GM23338 (cell line): Measurements from ENCODE around the gene ZFHX3. TPM values are rescaled to one million over a fixed set of nuclear protein-coding genes. Genes with fewer than 3 reads are reported as not detected.

Source experiments
- CREB1 ChIP-seq: fragments of 250-450 bp; sonication (Bioruptor Pico); IDR thresholded peaks from 2 replicates; pipeline ENCODE4 v1.5.0; 2020; ENCODE audit warnings: low read depth, mild to moderate bottlenecking, moderate library complexity
- EZH2 ChIP-seq: fragments of 200-600 bp; sonication (generic); IDR thresholded peaks from one replicate; pipeline ENCODE4 v1.8.0; 2017; ENCODE audit warnings: antibody characterized with exemption, mild to moderate bottlenecking, low read depth; ENCODE audit not compliant: unreplicated experiment
- EZH2phosphoT487 ChIP-seq: fragments of 200-600 bp; sonication (generic); IDR thresholded peaks from one replicate; pipeline ENCODE4 v1.8.1; 2018; ENCODE audit warnings: antibody characterized with exemption; ENCODE audit not compliant: unreplicated experiment
- JUNB ChIP-seq: IDR thresholded peaks from one replicate; pipeline ENCODE4 v1.6.1; 2016; ENCODE audit warnings: antibody characterized with exemption; ENCODE audit not compliant: unreplicated experiment
- NANOG ChIP-seq: IDR thresholded peaks from 2 replicates; pipeline ENCODE4 v1.6.1; 2016; ENCODE audit warnings: antibody characterized with exemption, borderline replicate concordance
- POLR2AphosphoS5 ChIP-seq: IDR thresholded peaks from 2 replicates; pipeline ENCODE4 v1.6.1; 2016; ENCODE audit warnings: antibody characterized with exemption, low read depth
- STAT1 ChIP-seq: IDR thresholded peaks from one replicate; pipeline ENCODE4 v1.6.1; 2016; ENCODE audit warnings: antibody characterized with exemption; ENCODE audit not compliant: unreplicated experiment
- ZNF114 ChIP-seq: fragments of 250-450 bp; sonication (Bioruptor Pico); IDR thresholded peaks from 2 replicates; pipeline ENCODE4 v1.5.0; 2020; ENCODE audit warnings: mild to moderate bottlenecking, moderate library complexity
- ZNF331 ChIP-seq: fragments of 250-450 bp; sonication (Bioruptor Pico); IDR thresholded peaks from 2 replicates; pipeline ENCODE4 v1.5.0; 2020; ENCODE audit warnings: low read depth, mild to moderate bottlenecking, moderate library complexity
- polyA plus RNA-seq: library from polyadenylated mRNA; unstranded; fragments of >200 nt; fragmentation: Nextera tagmentation; extraction: Ambion mirVana; gene quantifications from 2 replicates; pipeline ENCODE4 v1.2.1, GENCODE V29; 2016
- total RNA-seq: library from RNA; depleted of rRNA; stranded (reverse); fragments of >200 nt; shearing (Covaris generic); gene quantifications from 2 replicates; pipeline ENCODE4 v1.2.3, GENCODE V29; 2014
- TF ChIP-seq, protein P1 (sequence below), 2 experiments: fragments of 200-600 bp in 1 of 2; sonication (generic) in 1 of 2; conservative IDR thresholded peaks; 2 replicates each; pipeline versions ENCODE4 v1.5.1 to v1.6.1; 2016 to 2017; ENCODE audit warnings: antibody characterized with exemption in 2 of 2, low read depth in 2 of 2, mild to moderate bottlenecking in 2 of 2, moderate library complexity in 1 of 2
- TF ChIP-seq, protein P2 (sequence below): IDR thresholded peaks from one replicate; pipeline ENCODE4 v1.6.1; 2018; ENCODE audit warnings: antibody characterized with exemption; ENCODE audit not compliant: unreplicated experiment
- TF ChIP-seq, protein P3 (sequence below): IDR thresholded peaks from 2 replicates; pipeline ENCODE4 v1.6.1; 2016; ENCODE audit warnings: antibody characterized with exemption

ZFHX3 gene
- total and polyA plus RNA-seq, 2 experiments from 2014 or later = 1.0 to 1.5 TPM

DNA sequence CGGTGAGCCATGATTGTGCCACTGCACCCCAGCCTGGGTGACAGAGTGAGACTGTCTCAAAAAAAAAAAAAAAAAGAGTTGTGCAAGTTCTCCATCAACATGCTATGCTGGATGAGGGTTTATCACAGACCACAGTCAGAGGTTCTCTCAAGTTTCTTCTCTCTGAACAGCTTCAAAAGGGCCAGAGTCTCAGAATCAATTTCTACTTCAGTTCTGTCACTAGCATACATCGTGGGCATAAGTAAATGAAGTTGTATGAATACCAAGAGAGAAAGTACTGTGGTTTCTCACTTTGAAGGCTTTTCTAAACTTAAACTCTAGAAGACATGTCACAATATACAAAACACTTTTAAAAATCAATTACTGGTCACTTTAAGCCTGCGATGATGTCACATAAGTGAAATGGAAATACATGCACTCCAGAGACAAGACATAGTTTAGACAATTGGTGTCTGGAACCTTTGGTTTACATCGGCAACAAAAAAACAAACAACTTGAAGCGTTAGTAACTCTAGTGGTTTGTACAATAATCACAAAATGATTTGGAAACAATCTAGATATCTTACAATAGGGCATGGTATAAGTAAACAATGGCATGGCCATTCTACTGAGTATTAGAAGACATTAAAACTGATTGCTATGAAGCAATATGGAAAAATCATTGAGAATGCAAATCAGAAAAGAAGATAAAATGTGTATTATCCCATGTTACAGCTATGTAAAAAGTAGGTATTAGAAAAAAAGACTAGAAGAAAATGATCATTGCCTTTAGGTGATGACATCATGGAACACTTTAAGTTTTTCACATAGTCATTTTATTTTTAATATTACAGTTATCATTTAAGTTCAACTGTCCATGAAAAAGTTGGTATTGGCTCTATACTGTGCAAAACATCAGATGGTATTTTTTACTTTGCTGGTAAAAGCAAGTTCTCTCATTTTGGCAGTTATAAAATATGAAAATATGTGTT lies 232.3 kb downstream of the ZFHX3 start (continued):
- TF ChIP-seq, protein P1, sequence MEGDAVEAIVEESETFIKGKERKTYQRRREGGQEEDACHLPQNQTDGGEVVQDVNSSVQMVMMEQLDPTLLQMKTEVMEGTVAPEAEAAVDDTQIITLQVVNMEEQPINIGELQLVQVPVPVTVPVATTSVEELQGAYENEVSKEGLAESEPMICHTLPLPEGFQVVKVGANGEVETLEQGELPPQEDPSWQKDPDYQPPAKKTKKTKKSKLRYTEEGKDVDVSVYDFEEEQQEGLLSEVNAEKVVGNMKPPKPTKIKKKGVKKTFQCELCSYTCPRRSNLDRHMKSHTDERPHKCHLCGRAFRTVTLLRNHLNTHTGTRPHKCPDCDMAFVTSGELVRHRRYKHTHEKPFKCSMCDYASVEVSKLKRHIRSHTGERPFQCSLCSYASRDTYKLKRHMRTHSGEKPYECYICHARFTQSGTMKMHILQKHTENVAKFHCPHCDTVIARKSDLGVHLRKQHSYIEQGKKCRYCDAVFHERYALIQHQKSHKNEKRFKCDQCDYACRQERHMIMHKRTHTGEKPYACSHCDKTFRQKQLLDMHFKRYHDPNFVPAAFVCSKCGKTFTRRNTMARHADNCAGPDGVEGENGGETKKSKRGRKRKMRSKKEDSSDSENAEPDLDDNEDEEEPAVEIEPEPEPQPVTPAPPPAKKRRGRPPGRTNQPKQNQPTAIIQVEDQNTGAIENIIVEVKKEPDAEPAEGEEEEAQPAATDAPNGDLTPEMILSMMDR (conservative IDR thresholded peaks at IDR 0.05; ENCODE audit: low read depth in 2 of 2) = no peak
- no peak for TF ChIP-seq POLR2AphosphoS5
- no peak for TF ChIP-seq ZNF114 (CRISPR knock-in tag)
- no peak for TF ChIP-seq JUNB
- TF ChIP-seq, protein P2, sequence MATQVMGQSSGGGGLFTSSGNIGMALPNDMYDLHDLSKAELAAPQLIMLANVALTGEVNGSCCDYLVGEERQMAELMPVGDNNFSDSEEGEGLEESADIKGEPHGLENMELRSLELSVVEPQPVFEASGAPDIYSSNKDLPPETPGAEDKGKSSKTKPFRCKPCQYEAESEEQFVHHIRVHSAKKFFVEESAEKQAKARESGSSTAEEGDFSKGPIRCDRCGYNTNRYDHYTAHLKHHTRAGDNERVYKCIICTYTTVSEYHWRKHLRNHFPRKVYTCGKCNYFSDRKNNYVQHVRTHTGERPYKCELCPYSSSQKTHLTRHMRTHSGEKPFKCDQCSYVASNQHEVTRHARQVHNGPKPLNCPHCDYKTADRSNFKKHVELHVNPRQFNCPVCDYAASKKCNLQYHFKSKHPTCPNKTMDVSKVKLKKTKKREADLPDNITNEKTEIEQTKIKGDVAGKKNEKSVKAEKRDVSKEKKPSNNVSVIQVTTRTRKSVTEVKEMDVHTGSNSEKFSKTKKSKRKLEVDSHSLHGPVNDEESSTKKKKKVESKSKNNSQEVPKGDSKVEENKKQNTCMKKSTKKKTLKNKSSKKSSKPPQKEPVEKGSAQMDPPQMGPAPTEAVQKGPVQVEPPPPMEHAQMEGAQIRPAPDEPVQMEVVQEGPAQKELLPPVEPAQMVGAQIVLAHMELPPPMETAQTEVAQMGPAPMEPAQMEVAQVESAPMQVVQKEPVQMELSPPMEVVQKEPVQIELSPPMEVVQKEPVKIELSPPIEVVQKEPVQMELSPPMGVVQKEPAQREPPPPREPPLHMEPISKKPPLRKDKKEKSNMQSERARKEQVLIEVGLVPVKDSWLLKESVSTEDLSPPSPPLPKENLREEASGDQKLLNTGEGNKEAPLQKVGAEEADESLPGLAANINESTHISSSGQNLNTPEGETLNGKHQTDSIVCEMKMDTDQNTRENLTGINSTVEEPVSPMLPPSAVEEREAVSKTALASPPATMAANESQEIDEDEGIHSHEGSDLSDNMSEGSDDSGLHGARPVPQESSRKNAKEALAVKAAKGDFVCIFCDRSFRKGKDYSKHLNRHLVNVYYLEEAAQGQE = no peak
- TF ChIP-seq NANOG = no peak
- no peak for TF ChIP-seq STAT1
- no peak for TF ChIP-seq ZNF331 (CRISPR knock-in tag)
- TF ChIP-seq EZH2phosphoT487 = no peak
- TF ChIP-seq EZH2 = no peak
- TF ChIP-seq CREB1 (CRISPR knock-in tag) = no peak
- TF ChIP-seq, protein P3, sequence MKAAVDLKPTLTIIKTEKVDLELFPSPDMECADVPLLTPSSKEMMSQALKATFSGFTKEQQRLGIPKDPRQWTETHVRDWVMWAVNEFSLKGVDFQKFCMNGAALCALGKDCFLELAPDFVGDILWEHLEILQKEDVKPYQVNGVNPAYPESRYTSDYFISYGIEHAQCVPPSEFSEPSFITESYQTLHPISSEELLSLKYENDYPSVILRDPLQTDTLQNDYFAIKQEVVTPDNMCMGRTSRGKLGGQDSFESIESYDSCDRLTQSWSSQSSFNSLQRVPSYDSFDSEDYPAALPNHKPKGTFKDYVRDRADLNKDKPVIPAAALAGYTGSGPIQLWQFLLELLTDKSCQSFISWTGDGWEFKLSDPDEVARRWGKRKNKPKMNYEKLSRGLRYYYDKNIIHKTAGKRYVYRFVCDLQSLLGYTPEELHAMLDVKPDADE = no peak
